ENCODE measurements around the gene SULT1C3. TPM values are rescaled to one million over a fixed set of nuclear protein-coding genes. Genes with fewer than 3 reads are reported as not detected.
A peak's percentile ranks its signal among the peaks of the same experiment; 100 is the strongest.

SULT1C3 gene
- total RNA-seq, 1 donor from 2014 or later: not detected

GRCh38 chr2:108268001-108268400 lies 28.2 kb downstream of the SULT1C3 start:
- Mint-ChIP-seq H3K4me3 (ENCODE audit: unreplicated experiment) (no peak overlapping the region), H3K27ac (ENCODE audit: unreplicated experiment) (no peak overlapping the region), H3K9me3 (ENCODE audit: unreplicated experiment) (no peaks in the 10 kb centered on the region), H3K36me3 (ENCODE audit: low read depth, unreplicated experiment) (no peaks in the 10 kb centered on the region), H3K4me1 (ENCODE audit: low read depth, unreplicated experiment) (peaks cover 20% of the 10 kb centered on the region), H3K27me3 (ENCODE audit: low read depth, unreplicated experiment) (no peaks in the 10 kb centered on the region)
- Histone ChIP-seq H3K27me3 (ENCODE audit: insufficient read depth, low read length) (no peaks in the 10 kb centered on the region), H2AFZ (ENCODE audit: low read depth, low read length) (no peak overlapping the region), H3K4me3 (ENCODE audit: insufficient read depth, low read depth, low read length) (no peak overlapping the region), H3K9me3 (ENCODE audit: insufficient read depth, low read depth, low read length) (no peaks in the 10 kb centered on the region), H4K20me1 (ENCODE audit: insufficient read depth, low read length) (no peaks in the 10 kb centered on the region), H3K9ac (ENCODE audit: low read length) (no peak overlapping the region), H3K36me3 (ENCODE audit: insufficient read depth, low read length) (no peaks in the 10 kb centered on the region), H3K4me2 (ENCODE audit: low read length) (peak overlapping the region; percentile 8), H3K4me1 (ENCODE audit: insufficient read depth, low read length) (peaks cover 13% of the 10 kb centered on the region), H3K27ac (ENCODE audit: low read depth, low read length) (peak overlapping the region; percentile 37), H3K79me2 (ENCODE audit: insufficient read depth, low read length) (no peaks in the 10 kb centered on the region)
- DNase-seq (ENCODE audit: low read depth) (peak; percentile 87), FAIRE-seq (peak; percentile 84)
- TF ChIP-seq CTCF (IDR thresholded peaks at IDR 0.05; ENCODE audit: insufficient read depth, low read depth, low read length): no peak
- TF ChIP-seq EZH2 (IDR thresholded peaks at IDR 0.05; ENCODE audit: insufficient read depth, low read length): no peak

- peaks cover 20% of the 10 kb centered on the region for H3K4me1 Mint-ChIP-seq (ENCODE audit: low read depth, unreplicated experiment)
- no peak overlapping the region for H3K4me3 Mint-ChIP-seq (ENCODE audit: unreplicated experiment)
- TF ChIP-seq EZH2 (IDR thresholded peaks at IDR 0.05; ENCODE audit: insufficient read depth, low read length): no peak
- TF ChIP-seq CTCF (IDR thresholded peaks at IDR 0.05; ENCODE audit: insufficient read depth, low read depth, low read length): no peak
- Histone ChIP-seq H3K27ac (ENCODE audit: low read depth, low read length) (no peak overlapping the region), H3K79me2 (ENCODE audit: insufficient read depth, low read length) (no peaks in the 10 kb centered on the region), H4K20me1 (ENCODE audit: insufficient read depth, low read length) (no peaks in the 10 kb centered on the region), H2AFZ (ENCODE audit: low read depth, low read length) (no peak overlapping the region), H3K9me3 (ENCODE audit: insufficient read depth, low read depth, low read length) (no peaks in the 10 kb centered on the region), H3K9ac (ENCODE audit: low read length) (no peak overlapping the region), H3K36me3 (ENCODE audit: insufficient read depth, low read length) (no peaks in the 10 kb centered on the region), H3K4me1 (ENCODE audit: insufficient read depth, low read length) (peaks cover 13% of the 10 kb centered on the region), H3K27me3 (ENCODE audit: insufficient read depth, low read length) (no peaks in the 10 kb centered on the region), H3K4me2 (ENCODE audit: low read length) (no peak overlapping the region), H3K4me3 (ENCODE audit: insufficient read depth, low read depth, low read length) (no peak overlapping the region)
- no peaks in the 10 kb centered on the region for H3K9me3 Mint-ChIP-seq (ENCODE audit: unreplicated experiment)
- H3K27me3 Mint-ChIP-seq (ENCODE audit: low read depth, unreplicated experiment): no peaks in the 10 kb centered on the region
- no peak overlapping the region for H3K27ac Mint-ChIP-seq (ENCODE audit: unreplicated experiment)
- FAIRE-seq (no peak), DNase-seq (ENCODE audit: low read depth) (no peak)
- no peaks in the 10 kb centered on the region for H3K36me3 Mint-ChIP-seq (ENCODE audit: low read depth, unreplicated experiment)
Observed at GRCh38 chr2:108270346-108270745, 30.6 kb downstream of the SULT1C3 start.

- H3K36me3 ChIP-seq (ENCODE audit: insufficient read depth, low read length): no peaks in the 10 kb centered on the region
- Mint-ChIP-seq H3K4me1 (ENCODE audit: low read depth, unreplicated experiment) (peaks cover 20% of the 10 kb centered on the region), H3K27ac (ENCODE audit: unreplicated experiment) (no peak overlapping the region), H3K36me3 (ENCODE audit: low read depth, unreplicated experiment) (no peaks in the 10 kb centered on the region), H3K9me3 (ENCODE audit: unreplicated experiment) (no peaks in the 10 kb centered on the region), H3K27me3 (ENCODE audit: low read depth, unreplicated experiment) (no peaks in the 10 kb centered on the region), H3K4me3 (ENCODE audit: unreplicated experiment) (no peak overlapping the region)
- FAIRE-seq (no peak), DNase-seq (ENCODE audit: low read depth) (no peak)
- H4K20me1 ChIP-seq (ENCODE audit: insufficient read depth, low read length): no peaks in the 10 kb centered on the region
- H3K79me2 ChIP-seq (ENCODE audit: insufficient read depth, low read length): no peaks in the 10 kb centered on the region
- H3K4me2 ChIP-seq (ENCODE audit: low read length): no peak overlapping the region
- peaks cover 13% of the 10 kb centered on the region for H3K4me1 ChIP-seq (ENCODE audit: insufficient read depth, low read length)
- H3K4me3 ChIP-seq (ENCODE audit: insufficient read depth, low read depth, low read length): no peak overlapping the region
- H3K9me3 ChIP-seq (ENCODE audit: insufficient read depth, low read depth, low read length): no peaks in the 10 kb centered on the region
- no peak overlapping the region for H3K27ac ChIP-seq (ENCODE audit: low read depth, low read length)
- H2AFZ ChIP-seq (ENCODE audit: low read depth, low read length): peak overlapping the region; percentile 68
- H3K9ac ChIP-seq (ENCODE audit: low read length): no peak overlapping the region
- no peaks in the 10 kb centered on the region for H3K27me3 ChIP-seq (ENCODE audit: insufficient read depth, low read length)
- no peak for TF ChIP-seq CTCF (IDR thresholded peaks at IDR 0.05; ENCODE audit: insufficient read depth, low read depth, low read length)
- no peak for TF ChIP-seq EZH2 (IDR thresholded peaks at IDR 0.05; ENCODE audit: insufficient read depth, low read length)
Observed at GRCh38 chr2:108270768-108271506, 31.2 kb downstream of the SULT1C3 start.

Data from astrocyte (in vitro differentiated cells and primary cell).